Common myeloid progenitor, CD34-positive (primary cell): ENCODE data around the gene OGFR.

Experiments
- CTCF ChIA-PET: fragments of 350-600 bp; sonication (Branson Sonifier 250); formaldehyde crosslinking; loops from one replicate; lab custom pipeline; 2021; ENCODE audit warnings: antibody characterized with exemption; lab: Charles Lee
- POLR2A ChIA-PET: fragments of 350-600 bp; sonication (Branson Sonifier 250); formaldehyde crosslinking; loops from one replicate; lab custom pipeline; 2021; ENCODE audit warnings: antibody characterized with exemption; lab: Charles Lee
- DNase-seq, 3 donors: peaks; one replicate each; pipeline versions ENCODE4 v3.0.0 to v3.0.0-alpha.2; 2013
- H3K27ac ChIP-seq, 2 experiments: 1 replicate in 1 of 2; 2 replicates in 1 of 2; pipeline ENCODE4 v1.7.0; 2013; ENCODE audit warnings: inconsistent platforms in 2 of 2, low read length in 2 of 2, mild to moderate bottlenecking in 2 of 2, low read depth in 1 of 2, moderate library complexity in 1 of 2; ENCODE audit not compliant: severe bottlenecking in 2 of 2, insufficient read depth in 1 of 2, poor library complexity in 1 of 2
- H3K27me3 ChIP-seq, 5 experiments: replicated peaks in 2 of 5; 1 replicate in 3 of 5; 2 replicates in 2 of 5; pipeline versions ENCODE4 v1.6.1 to v1.7.0; 2013; ENCODE audit warnings: low read length in 4 of 5, mild to moderate bottlenecking in 2 of 5, moderate library complexity in 2 of 5, inconsistent platforms in 1 of 5; ENCODE audit not compliant: insufficient read depth in 5 of 5, control insufficient read depth in 4 of 5
- H3K36me3 ChIP-seq, 4 experiments: 1 replicate in 2 of 4; 2 replicates in 2 of 4; pipeline versions ENCODE4 v1.6.1 to v1.7.0; 2013; ENCODE audit warnings: low read length in 3 of 4, control low read depth in 1 of 4, mild to moderate bottlenecking in 1 of 4; ENCODE audit not compliant: control insufficient read depth in 4 of 4, insufficient read depth in 4 of 4
- H3K4me1 ChIP-seq, 4 experiments: 1 replicate in 3 of 4; 2 replicates in 1 of 4; pipeline versions ENCODE4 v1.6.1 to v1.7.1; 2013; ENCODE audit warnings: low read length in 3 of 4, mild to moderate bottlenecking in 3 of 4, control low read depth in 1 of 4, inconsistent platforms in 1 of 4, moderate library complexity in 1 of 4; ENCODE audit not compliant: control insufficient read depth in 4 of 4, insufficient read depth in 4 of 4; ENCODE audit errors: control extremely low read depth in 1 of 4
- H3K4me3 ChIP-seq, 7 experiments: 1 replicate in 4 of 7; 2 replicates in 3 of 7; pipeline versions ENCODE4 v1.5.1 to v1.7.0; 2013; ENCODE audit warnings: mild to moderate bottlenecking in 7 of 7, low read length in 6 of 7, moderate library complexity in 6 of 7, inconsistent platforms in 2 of 7, low read depth in 2 of 7, control low read depth in 1 of 7; ENCODE audit not compliant: insufficient read depth in 4 of 7, control insufficient read depth in 1 of 7; ENCODE audit errors: extremely low read depth in 1 of 7
- H3K9me3 ChIP-seq, 5 experiments: 1 replicate in 4 of 5; 2 replicates in 1 of 5; pipeline versions ENCODE4 v1.6.1 to v1.7.1; 2013; ENCODE audit warnings: low read length in 4 of 5, mild to moderate bottlenecking in 2 of 5, inconsistent platforms in 1 of 5, low read depth in 1 of 5, moderate library complexity in 1 of 5; ENCODE audit not compliant: control insufficient read depth in 4 of 5, insufficient read depth in 2 of 5; ENCODE audit errors: control extremely low read depth in 1 of 5
- WGBS: methylation state at CpG from one replicate; pipeline ENCODE4 v1.1.5; 2013; ENCODE audit not compliant: insufficient coverage; 5-methylcytosine and 5-hydroxymethylcytosine counted together

The OGFR gene

DNA sequence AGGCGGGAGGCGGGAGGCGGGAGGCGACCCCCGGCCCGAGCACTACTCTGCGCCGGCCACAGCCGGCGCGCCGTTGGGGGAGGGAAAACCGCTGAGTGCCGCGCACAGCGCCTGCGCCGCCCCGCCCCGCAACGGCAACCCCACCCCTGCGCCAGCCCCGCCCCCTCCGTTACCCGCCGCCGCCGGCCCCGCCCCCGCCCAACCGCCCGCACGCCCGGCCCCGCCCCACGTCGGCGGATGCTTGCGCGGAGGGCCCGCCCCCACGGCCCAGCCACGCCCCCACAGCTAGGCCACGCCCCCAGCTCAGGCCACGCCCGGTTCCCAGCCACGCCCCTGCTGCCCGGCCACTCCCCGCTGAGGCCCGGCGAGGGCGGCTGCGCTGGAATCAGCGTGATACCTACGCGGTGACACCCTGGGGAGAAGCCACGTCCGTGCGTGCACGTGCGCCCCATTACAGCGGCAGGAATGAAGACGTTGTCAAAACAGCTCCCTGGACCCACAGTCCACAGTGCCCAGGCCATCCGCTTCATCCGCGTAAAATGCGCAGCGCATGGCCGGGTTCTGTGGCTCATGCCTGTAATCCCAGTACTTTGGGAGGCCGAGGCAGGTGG is 57.2 kb downstream of the OGFR start, which contains the start of gene TCFL5:
TSS of gene TCFL5 (minus strand) at position 97 of the 611 bp plus-strand sequence. CDS start 152 bp downstream, outside the sequence.
- CTCF ChIA-PET, result interaction anchor here (0.8 to 1.0 kb wide), 2 partner anchors 15 to 39 kb away, joined by 3 read pairs; no protein-coding TSS in a partner anchor
- peaks cover 1 to 9% (median 4%) of the 10 kb centered on the region in 4 experiments for H3K36me3 ChIP-seq
- H3K4me1 ChIP-seq, result peaks cover 0 to 35% (median 11%) of the 10 kb centered on the region in 4 experiments
- peaks cover 0 to 4% (median 0%) of the 10 kb centered on the region in 5 experiments for H3K9me3 ChIP-seq
- DNase-seq, result peak; percentile 74 to 85 (median 81)
- 21% methylated on average over 28 of the region's 70 CpGs for WGBS
- peaks cover 0 to 9% (median 7%) of the 10 kb centered on the region in 5 experiments for H3K27me3 ChIP-seq
- peak within 1 kb of the TSS; percentile 17 to 78 (median 48) for H3K4me3 ChIP-seq
- no peak within 1 kb of the TSS for H3K27ac ChIP-seq
- POLR2A ChIA-PET, result no interaction called here
